Activated B cell treated with CpG ODN at 0.5 μM for 24 hours (primary cell): ENCODE results near the gene GDAP1L1. TPM values are rescaled to one million over a fixed set of nuclear protein-coding genes. Genes with fewer than 3 reads are reported as not detected.
A peak's percentile ranks its signal among the peaks of the same experiment; 100 is the strongest.

ENCODE experiments used
- ATAC-seq: fragments of 200-7000 bp; cut with Tn5 transposase; one replicate; pipeline ENCODE4 v1.10.0; 2021; ENCODE audit warnings: low read depth, mild to moderate bottlenecking, moderate library complexity
- CTCF ChIA-PET: fragments of 350-600 bp; sonication (Branson Sonifier 250); formaldehyde crosslinking; loops from one replicate; lab custom pipeline; 2021; ENCODE audit warnings: antibody characterized with exemption; lab: Charles Lee
- POLR2A ChIA-PET: fragments of 350-600 bp; sonication (Branson Sonifier 250); formaldehyde crosslinking; loops from one replicate; lab custom pipeline; 2021; ENCODE audit warnings: antibody characterized with exemption; lab: Charles Lee
- DNase-seq: peaks from one replicate; pipeline ENCODE4 v3.0.0; 2022
- H3K27ac Mint-ChIP-seq: one replicate; pipeline ENCODE4 v1.8.0; 2020; ENCODE audit warnings: mixed read lengths
- H3K27me3 Mint-ChIP-seq: one replicate; pipeline ENCODE4 v1.8.0; 2021; ENCODE audit warnings: mixed read lengths
- H3K36me3 Mint-ChIP-seq: one replicate; pipeline ENCODE4 v1.8.0; 2021; ENCODE audit warnings: low read depth, mixed read lengths
- H3K4me1 Mint-ChIP-seq: one replicate; pipeline ENCODE4 v1.8.0; 2021; ENCODE audit warnings: mixed read lengths
- H3K4me3 Mint-ChIP-seq: one replicate; pipeline ENCODE4 v1.8.0; 2020; ENCODE audit warnings: mild to moderate bottlenecking, mixed read lengths
- H3K9me3 Mint-ChIP-seq: one replicate; pipeline ENCODE4 v1.8.0; 2020; ENCODE audit warnings: mixed read lengths
- CTCF ChIP-seq: fragments of 200-600 bp; IDR thresholded peaks from one replicate; pipeline ENCODE4 v1.8.0; 2022; ENCODE audit warnings: antibody characterized with exemption, mild to moderate bottlenecking
- intact Hi-C: fragments of 100-400 bp; cut with micrococcal nuclease; formaldehyde crosslinking; loops from one replicate; pipeline ENCODE4 v1.15.1; 2024
- total RNA-seq: library from RNA; stranded (reverse); gene quantifications from 2 replicates; pipeline ENCODE4 v1.2.3, GENCODE V29; 2022

GDAP1L1 gene
- total RNA-seq, 1 donor from 2014 or later, result not detected

GRCh38 chr20:44304383-44304782 is 57.3 kb downstream of the GDAP1L1 start:
- Mint-ChIP-seq H3K9me3 (no peaks in the 10 kb centered on the region), H3K27me3 (no peaks in the 10 kb centered on the region), H3K27ac (no peak overlapping the region), H3K4me1 (peaks cover under 1% of the 10 kb centered on the region), H3K36me3 (peaks cover 7% of the 10 kb centered on the region), H3K4me3 (no peak overlapping the region)
- ChIA-PET CTCF (no interaction called here), POLR2A (no interaction called here)
- TF ChIP-seq CTCF, result no peak
- intact Hi-C loops, result no loop called here
- ATAC-seq, result no peak
- no peak for DNase-seq

- Mint-ChIP-seq H3K4me3 (no peak overlapping the region), H3K4me1 (peaks cover 19% of the 10 kb centered on the region), H3K9me3 (no peaks in the 10 kb centered on the region), H3K27me3 (peaks cover 3% of the 10 kb centered on the region), H3K36me3 (peaks cover 10% of the 10 kb centered on the region), H3K27ac (no peak overlapping the region)
- intact Hi-C loops, result no loop called here
- ATAC-seq (no peak), DNase-seq (no peak)
- TF ChIP-seq CTCF, result no peak
- ChIA-PET CTCF (interaction anchor here (1.1 kb wide), 1 partner anchor 90 kb away, joined by 4 read pairs; no protein-coding TSS in a partner anchor), POLR2A (no interaction called here)
Observed at GRCh38 chr20:44306927-44307326, 59.8 kb downstream of the GDAP1L1 start.

GRCh38 chr20:44309763-44310663 is 62.9 kb downstream of the GDAP1L1 start:
- Mint-ChIP-seq H3K9me3 (no peaks in the 10 kb centered on the region), H3K36me3 (peaks cover 10% of the 10 kb centered on the region), H3K4me1 (peaks cover 19% of the 10 kb centered on the region), H3K4me3 (peak overlapping the region; percentile 91), H3K27me3 (peaks cover 3% of the 10 kb centered on the region), H3K27ac (no peak overlapping the region)
- ATAC-seq (no peak), DNase-seq (no peak)
- ChIA-PET CTCF (interaction anchor here (0.9 to 6.2 kb wide), 7 partner anchors 9 to 559 kb away, joined by 3 to 137 read pairs (median 5); partner anchors contain the start of gene OSER1), POLR2A (interaction anchor here (0.6 to 2.2 kb wide), 5 partner anchors 91 to 1006 kb away, joined by 3 to 8 read pairs (median 5); partner anchors contain the start of gene OSER1)
- TF ChIP-seq CTCF, result no peak
- intact Hi-C loops, result loop anchor here (1.0 to 5.0 kb wide), 2 partner anchors 212 to 853 kb away; partner anchors contain the start of genes SERINC3 and SRSF6

GRCh38 chr20:44310664-44311639 is 63.8 kb downstream of the GDAP1L1 start, which contains the start of gene FITM2:
Gene FITM2 (minus strand): TSS chr20:44311202. CDS start chr20:44311148, 54 bp downstream.
- CTCF ChIA-PET, result interaction anchor here (0.7 to 6.2 kb wide), 11 partner anchors 8 to 560 kb away, joined by 3 to 137 read pairs (median 5); partner anchors contain the start of gene OSER1

More at GRCh38 chr20:44310664-44311639, 63.8 kb downstream of the GDAP1L1 start, which contains the start of gene FITM2:
- peak; percentile 99 for DNase-seq
- Mint-ChIP-seq H3K4me3 (peak within 1 kb of the TSS; percentile 91), H3K27me3 (peaks cover 3% of the 10 kb centered on the region), H3K27ac (peak within 1 kb of the TSS; percentile 85), H3K36me3 (peaks cover 10% of the 10 kb centered on the region), H3K4me1 (peaks cover 19% of the 10 kb centered on the region), H3K9me3 (no peaks in the 10 kb centered on the region)
- no peak for TF ChIP-seq CTCF
- ATAC-seq, result peak; percentile 97
- intact Hi-C loops, result loop anchor here (1.0 to 5.0 kb wide), 6 partner anchors 94 to 854 kb away; partner anchors contain the start of genes SERINC3 and SRSF6
- POLR2A ChIA-PET, result interaction anchor here (0.6 to 2.2 kb wide), 11 partner anchors 55 to 1005 kb away, joined by 3 to 8 read pairs (median 4); partner anchors contain the start of genes OSER1 and TTPAL
